ENCODE measurements around the gene RORC.

RORC gene

DNA sequence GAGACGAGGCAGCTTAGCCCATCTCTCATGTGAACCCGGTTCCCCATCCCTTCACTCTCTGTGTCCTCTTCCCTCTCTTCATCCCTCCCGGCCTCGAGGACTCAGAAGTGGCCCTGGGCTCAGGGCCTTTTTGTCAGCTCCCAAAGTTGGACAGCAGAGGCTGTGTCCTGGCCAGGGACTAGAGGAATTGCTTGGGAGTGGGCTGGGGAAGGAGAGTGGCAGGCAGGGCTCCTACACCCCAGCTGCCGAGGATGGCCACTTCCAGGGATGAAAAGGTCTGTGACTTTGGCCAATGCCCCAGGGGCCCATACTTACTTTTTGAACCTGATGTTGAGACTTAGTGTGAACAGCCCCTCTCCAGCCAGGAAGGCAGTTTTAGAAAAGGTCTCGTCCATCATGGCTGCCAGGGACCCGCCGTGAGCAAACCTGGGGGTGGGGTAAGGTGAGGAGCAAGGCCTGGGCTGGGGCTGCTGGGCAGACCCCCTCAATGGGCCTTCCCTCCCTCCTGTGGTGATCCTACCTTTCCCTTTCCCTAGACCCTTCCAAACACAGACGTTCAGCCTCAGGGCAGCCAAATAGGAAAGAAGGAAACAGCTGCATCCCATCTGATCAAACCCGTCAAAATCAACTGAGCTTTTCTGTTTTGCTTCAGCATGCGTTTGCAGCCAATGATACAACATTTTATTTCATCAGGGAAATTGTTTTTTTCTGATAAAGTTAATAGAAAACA, 16.4 kb upstream of the RORC start:
- DNase-seq = no peak

DNA sequence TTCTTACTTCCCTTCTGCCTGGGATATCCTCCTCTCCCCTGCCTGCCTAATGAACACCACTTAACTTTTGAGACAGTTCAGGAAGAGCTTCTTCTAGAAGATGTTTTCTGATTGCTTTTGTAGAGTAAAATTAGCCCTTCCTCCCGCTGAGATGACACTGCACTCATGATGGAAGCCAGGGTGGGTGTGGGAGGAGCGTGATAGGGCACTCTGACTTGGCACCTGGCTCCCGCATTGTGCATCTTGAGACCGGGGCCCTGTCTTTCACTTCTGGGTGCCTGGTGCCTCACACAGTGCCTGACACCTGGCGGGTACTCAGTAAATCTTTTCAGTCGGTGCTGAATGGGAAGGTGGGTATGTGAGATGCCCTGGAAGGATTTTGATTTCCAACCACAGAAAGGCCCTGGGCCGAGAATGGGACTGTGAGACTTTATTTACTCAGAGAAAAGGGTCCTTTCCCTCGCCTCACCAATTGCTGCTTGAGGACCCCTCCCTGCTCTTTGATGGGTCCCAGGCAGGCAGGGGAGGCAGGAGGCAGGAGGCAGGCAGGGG, 15.2 kb upstream of the RORC start:
- DNase-seq = no peak

DNA sequence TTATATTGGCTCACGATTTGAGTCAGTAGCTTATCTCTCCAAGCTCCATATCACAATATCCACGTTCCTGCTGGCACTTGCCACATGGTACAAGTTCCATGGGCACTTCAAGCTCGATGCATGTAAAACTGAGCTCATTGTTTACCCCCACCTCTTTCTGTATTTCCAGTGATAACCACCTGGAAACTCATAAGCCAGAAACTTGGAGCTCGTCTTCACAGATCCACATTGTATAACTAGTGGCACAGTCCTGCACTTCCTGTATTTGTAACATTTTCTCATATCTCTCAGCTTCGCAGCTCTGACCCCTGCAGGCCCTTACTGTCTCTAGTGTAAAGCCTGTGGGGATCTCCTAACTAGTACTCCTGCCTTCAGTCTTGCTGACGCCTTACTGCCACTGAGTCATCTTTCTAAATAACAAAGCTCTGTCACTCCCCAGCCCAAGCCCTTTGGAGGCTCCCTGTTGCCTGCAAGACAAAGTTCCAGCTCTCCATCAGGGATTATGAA, 14.5 kb upstream of the RORC start:
- DNase-seq = no peak

DNA sequence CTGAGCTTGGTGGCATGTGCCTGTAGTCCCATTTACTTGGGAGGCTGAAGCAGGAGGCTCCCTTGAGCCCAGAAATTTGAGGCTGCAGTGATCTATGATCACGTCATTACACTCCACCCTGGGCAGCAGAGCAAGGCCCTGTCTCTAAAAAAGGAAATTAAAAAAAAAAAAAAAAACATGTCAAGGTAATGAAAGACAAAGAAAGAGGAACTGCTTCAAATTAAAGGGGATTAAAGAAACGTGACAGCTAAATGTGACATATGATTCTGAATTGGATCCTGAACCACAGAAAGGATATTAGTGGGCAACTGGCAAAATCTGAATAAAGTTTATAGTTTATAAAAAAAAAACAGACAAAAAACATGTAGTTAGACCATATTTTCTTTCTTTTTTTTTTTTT, 11.8 kb upstream of the RORC start:
- no peak for DNase-seq

DNA sequence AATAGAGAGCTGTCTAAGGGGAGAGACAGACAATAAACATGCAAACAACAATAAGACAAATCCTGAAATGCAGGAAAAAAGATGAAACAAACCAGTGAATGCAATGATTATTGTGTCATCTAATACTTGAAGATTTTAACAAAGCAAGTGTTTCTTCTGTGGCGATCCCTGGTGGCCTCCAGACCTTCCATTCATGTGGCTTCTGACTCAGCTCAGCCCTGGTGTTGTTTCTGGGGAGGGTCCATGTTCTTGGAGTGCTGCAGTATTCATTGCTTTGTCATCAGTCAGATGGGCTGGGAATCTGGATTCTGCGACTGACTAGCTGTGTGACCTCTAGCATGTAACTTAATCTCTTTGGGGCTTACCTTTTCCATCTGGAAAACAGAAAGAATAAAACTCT, 9.5 kb upstream of the RORC start:
- no peak for DNase-seq

DNA sequence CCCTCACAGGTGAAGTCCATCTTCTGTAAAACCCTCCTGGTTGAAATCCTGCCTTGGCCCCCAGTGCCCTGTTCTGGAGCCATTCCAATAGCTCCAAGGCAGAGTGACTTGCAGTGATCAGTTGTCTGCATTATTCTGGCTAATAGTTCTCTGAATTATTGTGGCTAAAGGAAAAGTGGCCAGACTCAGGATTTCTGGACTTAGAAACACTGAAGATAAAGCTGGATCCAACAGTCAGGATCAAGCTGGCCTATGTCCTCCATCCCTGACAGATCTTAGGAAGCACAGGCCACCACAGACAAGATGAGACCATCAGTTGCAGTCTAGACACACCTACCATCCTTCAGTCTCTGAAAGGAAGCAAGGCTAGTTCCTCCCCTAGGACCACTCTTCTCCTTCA, 8.8 kb upstream of the RORC start:
- DNase-seq = no peak

DNA sequence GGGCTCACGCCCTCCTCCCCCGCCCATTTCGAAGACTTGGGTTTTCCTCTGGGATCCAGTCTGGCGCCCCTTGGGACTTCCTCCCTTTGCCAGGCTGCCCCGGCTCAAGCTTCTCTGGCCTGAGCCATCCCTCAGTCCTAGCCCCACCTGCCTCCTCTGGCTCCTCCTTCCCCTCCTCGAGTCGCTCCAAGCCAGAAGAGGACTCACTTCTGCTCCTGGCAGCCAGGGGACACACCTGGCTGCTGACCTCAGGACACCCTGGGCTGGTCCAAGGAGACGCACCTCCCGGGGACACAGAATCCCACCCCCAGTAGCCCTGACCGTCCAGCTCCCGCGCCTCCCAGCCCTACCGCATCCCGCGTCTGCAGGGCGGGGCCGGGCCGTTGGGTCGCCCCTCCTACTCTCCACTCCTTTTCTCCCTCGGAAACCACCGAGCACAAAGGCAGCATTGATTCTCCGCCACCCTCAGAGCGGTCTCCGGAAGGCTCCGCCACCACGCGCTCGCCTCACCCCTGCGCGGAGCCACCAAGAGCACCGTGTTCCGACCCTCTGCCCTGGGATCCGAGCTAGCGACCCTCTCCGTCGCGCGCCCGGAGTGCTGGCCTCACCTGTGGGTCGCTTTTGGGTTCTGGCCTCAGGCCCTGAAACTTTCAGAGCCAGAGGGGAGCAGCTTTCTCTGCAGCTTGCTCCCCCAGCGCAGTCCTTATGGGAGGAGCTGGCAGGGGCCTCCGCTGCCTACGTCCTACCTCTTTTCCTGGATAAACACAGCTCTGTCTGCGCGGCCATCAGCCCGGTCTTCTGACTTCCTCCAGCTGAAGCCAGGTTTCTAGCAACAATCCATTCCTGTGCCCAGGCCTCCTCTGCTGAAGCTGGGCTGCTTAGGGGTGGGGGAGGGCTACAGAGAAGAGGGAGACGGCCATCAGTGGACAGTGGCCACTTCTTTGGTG, 8.1 kb upstream of the RORC start, which contains the start of gene C2CD4D:
Gene C2CD4D, minus strand, starts transcription at position 364 of the 947 bp plus-strand sequence. CDS start 831 bp downstream, outside the sequence.
- peak; percentile 78 for DNase-seq

DNA sequence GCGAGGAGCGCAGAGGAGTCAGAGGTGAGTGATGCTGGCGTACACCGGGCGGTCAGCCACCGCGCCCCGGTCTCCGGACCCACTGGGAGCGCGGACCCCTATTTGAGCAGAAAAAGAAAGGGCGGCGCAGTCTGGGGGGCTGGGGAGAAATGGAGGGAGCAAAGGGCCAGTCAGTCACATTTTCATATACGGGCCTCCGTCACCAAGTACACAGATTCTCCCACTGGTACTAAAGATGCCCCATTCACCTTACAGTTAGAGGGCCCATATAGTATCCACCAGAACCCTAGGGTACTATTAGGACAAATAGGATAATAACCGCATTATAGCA, 7.4 kb upstream of the RORC start:
- DNase-seq = no peak

DNA sequence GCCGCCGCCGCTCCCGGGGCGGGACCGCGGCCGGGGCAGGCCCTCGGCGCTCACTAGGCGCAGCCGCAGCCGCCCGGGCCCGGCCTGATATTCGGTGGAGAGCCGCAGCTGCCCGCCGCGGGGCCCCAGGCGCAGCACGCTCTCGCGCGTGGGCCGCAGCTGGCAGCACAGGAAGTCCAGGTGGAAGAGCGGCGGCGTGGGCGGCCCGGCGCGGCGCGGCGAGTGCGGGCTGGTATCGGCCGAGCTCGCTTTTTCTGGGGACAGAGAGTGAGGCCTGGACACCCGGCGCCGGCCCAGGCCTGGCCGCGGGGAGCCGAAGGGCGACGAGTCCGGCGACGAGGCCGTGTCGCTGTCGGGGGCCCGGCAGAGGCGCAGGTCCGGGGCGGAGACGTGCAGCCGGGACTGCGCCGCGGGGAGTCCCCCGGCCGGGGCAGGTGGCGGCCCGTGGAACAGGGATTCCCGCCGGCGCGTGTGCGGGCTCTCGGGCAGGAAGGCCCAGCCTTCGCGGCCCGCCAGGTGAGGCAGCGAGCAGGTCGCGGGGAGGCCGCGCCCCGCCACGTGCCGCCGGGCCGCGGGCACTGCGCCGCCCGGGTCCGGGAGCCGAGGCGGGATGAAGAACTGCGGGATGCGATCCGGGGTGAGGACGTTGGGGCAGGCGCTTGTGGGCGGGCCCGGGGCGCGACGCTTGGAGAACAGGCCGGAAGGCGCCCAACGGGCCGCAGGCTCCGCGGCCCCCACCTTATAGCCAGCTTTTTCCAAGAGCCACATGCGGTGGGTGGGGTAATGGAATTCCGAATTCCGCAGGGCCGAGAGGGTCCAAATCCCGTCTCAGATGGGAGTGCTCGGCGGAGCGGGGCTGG, 6.8 kb upstream of the RORC start:
- DNase-seq = no peak

DNA sequence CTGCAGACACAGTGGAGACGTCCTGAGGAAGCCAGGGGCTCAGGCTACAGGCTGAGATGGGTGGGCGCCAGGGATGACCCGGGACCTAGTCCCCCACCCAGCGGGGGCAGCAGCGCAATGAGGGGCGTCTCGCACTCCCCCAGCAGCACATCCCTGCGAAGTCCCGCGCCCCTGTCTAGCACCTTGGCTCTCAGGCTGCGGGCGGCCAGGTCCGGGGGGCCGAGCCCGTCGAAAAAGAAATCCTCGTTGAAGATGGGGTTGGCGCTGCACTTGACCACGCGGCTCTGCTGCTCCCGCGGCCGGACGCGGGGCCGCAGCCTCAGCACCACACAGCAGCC, 6.3 kb upstream of the RORC start:
- DNase-seq = no peak

DNA sequence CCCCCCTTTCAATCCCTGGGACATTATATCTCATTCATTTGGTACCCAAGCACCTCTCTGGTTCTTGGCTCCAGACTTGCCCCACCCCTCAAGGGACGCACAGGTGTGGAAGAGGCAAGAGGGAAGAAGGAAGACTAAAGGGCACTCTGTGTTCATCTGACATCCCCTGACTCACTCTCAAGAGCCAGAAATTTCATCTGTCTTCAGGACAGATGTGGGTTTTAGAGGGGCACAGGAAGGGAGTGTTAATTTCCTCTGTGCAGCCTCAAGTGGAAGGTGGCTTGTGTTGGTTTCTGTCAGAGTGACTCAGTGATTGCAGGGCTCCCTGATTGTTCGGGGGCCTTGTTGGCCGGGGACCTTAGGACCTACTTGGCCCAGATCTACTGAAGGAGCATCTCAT, 5.6 kb upstream of the RORC start:
- DNase-seq = no peak

DNA sequence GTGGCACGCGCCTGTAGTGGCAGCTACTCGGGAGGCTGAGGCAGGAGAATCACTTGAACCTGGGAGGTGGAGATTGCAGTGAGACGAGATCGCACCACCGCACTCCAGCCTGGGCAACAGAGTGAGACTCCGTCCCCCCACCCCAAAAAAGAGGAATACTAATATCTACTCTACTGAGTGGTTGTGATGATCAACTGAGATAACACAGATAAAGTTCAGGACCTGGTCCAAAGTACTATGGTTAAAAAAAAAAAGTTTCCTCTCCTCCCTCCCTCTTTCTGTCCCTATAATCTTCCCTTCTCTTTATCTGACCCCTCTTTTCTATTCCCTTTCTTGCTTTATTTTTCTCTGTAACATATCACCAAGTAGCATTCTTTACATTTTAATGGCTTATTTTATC, 4.0 kb upstream of the RORC start:
- DNase-seq = no peak

DNA sequence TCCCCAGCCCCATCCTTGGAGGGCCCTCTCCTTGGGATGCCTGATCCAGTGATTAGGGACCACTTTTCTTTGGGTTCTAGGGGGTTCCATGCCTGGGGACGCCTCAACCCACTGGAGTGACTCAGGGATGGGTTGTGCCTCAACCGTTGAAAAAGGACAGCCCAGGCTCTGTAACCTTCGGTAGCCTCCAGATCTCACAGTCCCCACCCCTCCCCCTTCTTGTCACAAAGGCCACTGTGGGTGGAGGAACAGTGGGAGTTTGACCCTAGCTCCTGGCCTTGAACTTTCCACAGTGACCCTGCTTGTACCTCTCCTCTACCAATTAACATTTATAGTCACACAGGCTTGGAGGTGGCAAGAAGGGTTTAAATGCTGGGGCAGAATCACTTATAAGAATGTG, 2.6 kb upstream of the RORC start:
- DNase-seq = no peak

DNA sequence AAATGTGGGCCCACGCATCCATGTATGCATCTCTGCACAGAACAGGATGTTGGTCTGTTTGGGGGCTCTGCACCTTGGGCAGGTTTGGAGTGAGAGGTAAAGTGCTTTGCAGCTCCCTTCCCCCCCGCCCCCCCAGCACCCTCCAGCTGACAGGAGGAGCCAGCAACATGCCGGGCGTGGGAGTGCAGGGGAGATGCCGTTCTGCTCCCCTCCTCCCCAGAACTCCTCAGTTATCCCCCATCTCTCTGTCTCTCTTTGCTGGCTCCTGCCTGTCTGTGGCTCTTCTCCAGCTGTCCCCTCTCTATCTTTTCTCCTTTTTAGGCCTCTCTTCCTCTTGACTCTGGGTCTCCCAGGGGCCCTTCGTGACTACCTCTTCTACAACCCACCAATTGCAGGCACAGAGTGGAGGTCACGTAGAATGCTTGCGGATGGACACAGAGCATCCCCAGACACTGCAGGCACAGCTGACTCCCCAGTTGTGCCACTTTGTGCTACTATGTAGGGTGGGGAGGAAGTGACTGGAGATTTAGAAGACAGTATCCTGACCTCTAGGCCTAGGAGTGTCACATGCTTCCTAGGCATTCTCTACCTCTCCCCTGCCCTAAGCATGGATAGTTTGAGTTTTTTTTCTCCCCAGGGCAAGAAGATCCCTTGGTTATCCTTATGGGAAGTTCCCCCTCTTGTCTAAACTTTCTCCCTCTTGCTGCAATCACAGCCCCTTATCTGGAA, 1.7 kb upstream of the RORC start:
- DNase-seq = no peak

DNA sequence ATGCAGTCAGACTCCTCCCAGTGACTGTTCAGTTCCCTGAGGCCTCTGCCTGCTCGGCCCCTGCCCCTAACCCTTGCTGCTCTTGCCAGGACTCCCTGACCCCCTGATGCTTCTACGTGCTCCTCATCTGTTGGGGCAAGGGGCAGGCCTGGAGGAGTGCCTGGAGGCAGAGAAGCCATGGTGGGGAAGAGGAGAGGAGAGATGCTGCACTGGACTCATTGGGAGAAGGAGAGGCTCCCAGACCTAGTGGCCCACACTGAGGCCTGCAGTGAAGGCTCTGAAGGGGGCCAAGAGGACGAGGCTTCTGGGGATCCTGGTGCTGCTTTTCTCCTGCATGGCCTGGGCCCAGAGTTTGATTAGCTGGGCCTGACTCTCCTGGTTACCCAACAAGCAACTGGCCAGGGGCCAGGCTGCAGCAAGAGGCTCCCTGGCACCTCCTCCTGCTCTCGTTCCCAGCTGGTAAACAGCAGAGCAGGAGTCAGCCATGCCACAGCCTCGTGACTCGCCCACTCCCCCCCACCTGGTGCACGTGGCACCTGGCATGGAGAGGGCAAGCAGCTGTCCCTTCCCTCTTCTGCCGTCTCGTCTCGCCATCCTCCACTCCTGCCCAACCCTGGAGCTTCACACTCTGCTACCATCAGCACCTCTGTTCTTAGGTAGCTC, 847 bp upstream of the RORC start:
- peak; percentile 94 for DNase-seq

DNA sequence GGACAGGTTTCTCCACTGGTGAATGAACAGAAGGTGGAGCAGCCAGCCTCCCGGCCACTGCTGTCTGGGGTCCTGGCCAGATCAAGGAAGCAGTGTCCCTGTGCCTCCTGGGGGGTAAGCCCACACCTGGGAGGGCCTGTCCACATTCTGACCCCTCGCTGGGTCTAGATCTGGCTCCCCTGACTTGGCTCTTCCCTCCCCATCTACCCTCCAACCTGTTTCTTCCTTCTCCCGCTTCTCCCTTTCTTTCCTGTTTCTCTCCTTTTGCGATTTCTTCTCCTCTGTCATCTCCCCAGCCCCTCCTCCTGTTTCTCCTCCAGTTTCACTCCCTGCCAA, 378 bp downstream of the RORC start:
- DNase-seq = no peak

DNA sequence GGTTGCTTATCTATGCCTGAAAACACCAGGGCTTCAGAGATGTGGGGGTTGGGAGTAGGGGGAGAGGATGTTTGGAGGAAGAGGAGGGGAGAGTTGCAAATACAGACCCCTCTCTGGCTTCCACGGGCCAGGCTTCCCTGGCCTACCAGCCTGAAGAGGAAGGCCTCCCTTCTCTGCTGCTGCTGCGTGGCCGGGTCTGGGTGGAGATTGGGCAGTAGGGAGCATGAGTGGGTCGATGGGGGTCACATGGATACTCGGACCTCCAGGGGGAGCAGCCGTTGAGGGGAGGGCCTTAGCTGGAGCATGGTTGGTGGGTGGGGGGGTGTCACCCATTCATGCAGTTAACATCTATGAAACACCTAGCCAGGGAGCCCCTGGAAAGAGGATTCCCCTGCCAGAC, 1.5 kb downstream of the RORC start:
- no peak for DNase-seq

DNA sequence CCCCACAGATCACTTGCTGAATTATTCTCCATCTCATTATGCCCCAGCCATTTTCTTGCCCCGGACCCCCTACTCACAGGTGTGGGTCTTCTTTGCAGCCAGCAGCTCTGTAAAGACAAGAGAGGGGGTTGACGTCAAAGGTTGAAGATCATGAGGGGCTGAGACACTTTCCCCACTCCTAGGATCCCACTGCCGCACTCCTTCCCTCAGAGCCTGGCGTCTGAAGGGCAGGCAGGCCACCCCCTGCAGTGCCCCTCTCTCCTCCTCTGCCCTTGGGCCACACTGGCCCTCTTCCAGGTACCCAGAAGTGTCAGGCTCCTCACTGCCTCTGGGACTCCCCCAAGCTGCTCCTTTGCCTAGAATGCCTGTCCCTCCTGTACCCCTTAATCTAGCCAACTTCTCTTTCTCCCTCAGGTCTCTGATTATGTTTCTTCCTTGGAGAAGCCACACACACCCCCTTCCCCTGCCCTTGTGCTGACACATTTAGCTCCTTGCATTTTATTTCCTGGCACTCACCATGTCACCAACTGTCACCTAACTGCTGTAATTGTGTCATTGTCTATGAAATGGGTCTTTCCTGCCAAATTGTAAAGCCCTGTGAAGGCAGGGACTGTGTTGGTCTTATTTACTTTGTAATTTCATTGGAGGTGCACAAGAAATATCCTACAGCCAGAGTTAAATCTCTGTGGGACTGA, 2.1 kb downstream of the RORC start:
- no peak for DNase-seq

DNA sequence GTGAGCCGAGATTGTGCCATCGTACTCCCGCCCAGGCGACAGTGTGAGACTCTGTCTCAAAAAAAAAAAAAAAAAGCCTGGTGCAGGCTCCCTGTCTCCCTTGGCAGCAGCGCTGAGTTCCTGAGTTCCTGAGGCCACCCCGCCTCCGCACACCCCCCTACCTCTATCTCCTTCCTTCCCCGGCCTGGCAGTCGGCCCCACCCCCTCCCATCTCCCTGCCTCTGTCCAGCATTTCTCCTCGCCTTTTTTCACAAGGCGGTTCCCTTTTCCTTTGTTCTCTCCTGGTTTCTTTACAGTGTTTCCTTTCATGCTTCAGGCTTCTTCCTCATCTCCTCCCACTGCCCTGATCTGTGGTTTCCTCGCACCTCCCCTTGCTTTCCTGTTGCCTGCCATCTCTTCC, 2.7 kb downstream of the RORC start:
- no peak for DNase-seq

DNA sequence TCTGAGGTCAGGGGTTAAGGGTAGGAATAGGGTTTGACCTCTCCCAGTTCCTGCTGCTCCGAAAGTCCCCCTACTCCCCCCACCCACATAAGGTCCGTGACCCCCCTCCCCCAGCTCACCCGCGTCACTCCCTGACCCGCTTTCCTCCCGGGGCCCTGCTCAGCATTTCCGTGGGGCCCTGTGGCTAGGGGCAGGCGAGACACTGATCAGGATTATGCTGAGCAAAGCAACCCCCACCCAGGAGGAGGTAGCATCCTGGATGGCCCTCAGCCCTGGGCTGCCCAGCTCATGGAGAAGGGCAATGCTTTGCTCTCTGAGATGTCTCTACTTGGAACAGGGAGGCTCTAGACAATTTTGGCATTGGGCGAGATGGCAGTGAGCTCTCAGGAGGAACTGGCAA, 3.7 kb downstream of the RORC start:
- no peak for DNase-seq

All from NCI-H510A (cell line).